CD4-positive, alpha-beta T cell treated with Interleukin-12 subunit alpha and Interleukin-12 subunit beta, for 1 hour (primary cell): Measurements from ENCODE around the gene TMEM232.

Experiments
- DNase-seq: peaks from one replicate; pipeline ENCODE4 v3.0.0-alpha.2; 2020

TMEM232 gene

GRCh38 chr5:110507972-110508371 is 218.5 kb downstream of the TMEM232 start:
- DNase-seq: no peak

- no peak for DNase-seq
These were observed 220.1 kb downstream of the TMEM232 start for GRCh38 chr5:110506378-110506777.

- DNase-seq: no peak
These were observed 230.2 kb downstream of the TMEM232 start for GRCh38 chr5:110496276-110496675.

- DNase-seq: no peak
These were observed 234.0 kb downstream of the TMEM232 start for GRCh38 chr5:110492446-110492845.

GRCh38 chr5:110478895-110479294 is 247.6 kb downstream of the TMEM232 start:
- DNase-seq: no peak

GRCh38 chr5:110477911-110478310 is 248.6 kb downstream of the TMEM232 start:
- DNase-seq: no peak

- DNase-seq: no peak
These were observed 250.3 kb downstream of the TMEM232 start for GRCh38 chr5:110476164-110476563.

- DNase-seq: no peak
These were observed 250.9 kb downstream of the TMEM232 start for GRCh38 chr5:110475529-110475928.

GRCh38 chr5:110469486-110469885 is 257.0 kb downstream of the TMEM232 start:
- DNase-seq: no peak

GRCh38 chr5:110463106-110463505 is 263.4 kb downstream of the TMEM232 start:
- DNase-seq: no peak

GRCh38 chr5:110460837-110461236 is 265.6 kb downstream of the TMEM232 start:
- DNase-seq: no peak

- no peak for DNase-seq
These were observed 268.2 kb downstream of the TMEM232 start for GRCh38 chr5:110458313-110458712.

- DNase-seq: no peak
These were observed 283.6 kb downstream of the TMEM232 start for GRCh38 chr5:110442856-110443255.

- no peak for DNase-seq
These were observed 285.4 kb downstream of the TMEM232 start for GRCh38 chr5:110441035-110441434.

- no peak for DNase-seq
These were observed 286.4 kb downstream of the TMEM232 start for GRCh38 chr5:110440058-110440457.

- no peak for DNase-seq
These were observed 287.2 kb downstream of the TMEM232 start for GRCh38 chr5:110439296-110439695.

- no peak for DNase-seq
These were observed 291.3 kb downstream of the TMEM232 start for GRCh38 chr5:110435207-110435606.

- DNase-seq: no peak
These were observed 294.9 kb downstream of the TMEM232 start for GRCh38 chr5:110431603-110432002.

- no peak for DNase-seq
These were observed 312.1 kb downstream of the TMEM232 start for GRCh38 chr5:110414360-110414759.

GRCh38 chr5:110413856-110414255 is 312.6 kb downstream of the TMEM232 start:
- DNase-seq: no peak

- DNase-seq: no peak
These were observed 316.9 kb downstream of the TMEM232 start for GRCh38 chr5:110409571-110409970.

- no peak for DNase-seq
These were observed 323.9 kb downstream of the TMEM232 start for GRCh38 chr5:110402562-110402961.

- no peak for DNase-seq
These were observed 324.6 kb downstream of the TMEM232 start for GRCh38 chr5:110401881-110402280.

- no peak for DNase-seq
These were observed 327.5 kb downstream of the TMEM232 start for GRCh38 chr5:110398951-110399350.

- DNase-seq: no peak
These were observed 329.2 kb downstream of the TMEM232 start for GRCh38 chr5:110397281-110397680.

- DNase-seq: no peak
These were observed 339.7 kb downstream of the TMEM232 start for GRCh38 chr5:110386782-110387181.
